GM21717 (cell line): ENCODE measurements around the gene ILK.

Experiments
- ATAC-seq: cut with Tn5 transposase; IDR thresholded peaks from one replicate; pipeline ENCODE4 v1.9.1; 2021; ENCODE audit warnings: mild to moderate bottlenecking, moderate library complexity; ENCODE audit not compliant: unreplicated experiment

Gene ILK

DNA sequence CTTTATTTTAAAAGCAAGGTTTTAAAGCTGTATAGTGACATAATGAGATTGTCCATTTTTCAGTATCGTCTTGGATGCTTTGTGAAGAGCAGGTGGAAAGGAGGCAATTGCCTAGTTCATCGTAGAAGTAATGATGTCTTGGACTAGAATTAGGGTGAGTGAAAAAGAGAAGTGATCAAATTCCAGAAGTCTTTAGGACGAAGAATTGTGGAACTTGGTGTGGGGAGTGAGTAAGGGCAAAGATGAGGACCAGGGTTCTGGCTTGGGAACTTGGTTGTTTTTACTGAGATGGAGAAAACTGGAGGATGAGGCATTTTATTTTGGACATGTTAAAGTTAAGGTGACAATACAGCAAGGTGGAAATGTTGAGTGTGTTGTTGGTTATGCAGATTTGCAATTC, 1.2 kb downstream of the ILK start:
- no peak for ATAC-seq

DNA sequence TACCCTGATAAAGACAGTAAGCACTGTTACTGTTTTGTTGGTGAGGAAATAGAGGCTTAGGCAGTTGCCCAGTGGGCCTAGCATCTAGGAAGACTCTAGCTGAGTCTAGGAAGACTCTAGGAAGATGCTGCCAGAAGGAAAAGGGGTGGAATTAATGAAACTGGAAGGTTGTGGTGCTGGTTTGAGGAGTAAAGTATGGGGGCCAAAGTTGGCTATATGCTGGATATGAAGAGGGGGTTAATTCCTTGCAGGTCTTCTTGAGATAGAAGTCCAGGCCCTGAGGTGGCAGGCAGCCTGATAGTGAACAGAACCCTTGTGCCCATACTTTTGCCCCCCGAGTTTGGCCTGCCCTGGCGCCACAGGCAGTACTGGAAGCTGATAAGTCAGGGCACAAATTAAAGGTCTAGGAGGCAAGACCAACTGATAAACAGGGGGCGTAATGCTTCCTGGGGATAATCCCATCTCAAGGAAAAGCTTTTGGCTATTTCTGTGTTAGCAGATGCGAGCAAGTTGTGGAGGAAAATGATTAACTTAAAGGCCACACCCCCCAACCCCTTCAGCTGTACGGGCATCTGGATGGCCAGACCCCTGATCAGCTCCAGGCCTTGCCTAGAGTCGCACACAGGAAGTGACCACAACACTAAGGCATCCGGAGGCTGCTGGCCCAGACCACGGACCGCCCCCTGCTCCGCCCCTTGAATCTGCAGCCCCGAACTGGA, 3.1 kb downstream of the ILK start:
- peak; percentile 29 for ATAC-seq

DNA sequence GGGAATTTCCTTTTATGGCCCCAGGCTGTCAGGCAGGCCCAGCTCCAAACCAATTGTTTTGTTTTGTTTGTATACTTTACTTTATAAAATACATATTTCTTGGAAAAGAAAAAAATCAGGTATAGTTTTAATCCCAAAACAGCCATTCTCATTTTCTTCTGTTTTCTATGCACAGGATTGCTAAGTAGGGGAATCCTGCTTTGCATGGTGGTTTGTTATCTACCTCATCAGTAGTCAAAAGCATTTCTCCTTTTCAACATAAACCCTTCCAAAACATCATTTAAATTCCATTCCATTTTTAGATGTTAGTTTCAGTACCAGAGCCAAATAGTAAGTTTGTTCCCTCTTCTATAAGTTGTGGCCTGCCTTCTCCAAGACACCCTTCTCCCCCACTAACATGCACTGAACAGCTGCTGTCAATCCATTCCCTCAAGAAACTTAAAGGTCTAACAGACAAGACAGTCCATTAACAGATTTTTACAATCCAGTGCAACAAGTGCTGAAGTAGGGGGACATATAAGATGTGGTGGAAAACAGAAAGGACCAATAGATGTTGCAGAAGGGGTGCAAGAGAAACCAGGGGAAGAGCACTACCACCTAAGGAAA, 3.7 kb downstream of the ILK start:
- ATAC-seq = no peak

DNA sequence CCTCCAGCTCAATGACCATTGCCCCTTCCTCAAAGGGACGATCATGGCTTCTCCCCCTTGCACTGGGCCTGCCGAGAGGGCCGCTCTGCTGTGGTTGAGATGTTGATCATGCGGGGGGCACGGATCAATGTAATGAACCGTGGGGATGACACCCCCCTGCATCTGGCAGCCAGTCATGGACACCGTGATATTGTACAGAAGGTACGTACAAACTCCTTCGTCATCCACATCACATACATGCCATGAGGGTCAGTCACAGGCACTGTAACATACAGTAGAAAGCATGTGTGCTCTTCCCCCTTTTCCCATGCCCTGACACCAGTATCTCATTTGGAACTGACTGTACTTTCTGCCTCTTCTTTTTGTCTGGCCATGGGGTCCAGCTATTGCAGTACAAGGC, 4.4 kb downstream of the ILK start:
- no peak for ATAC-seq

DNA sequence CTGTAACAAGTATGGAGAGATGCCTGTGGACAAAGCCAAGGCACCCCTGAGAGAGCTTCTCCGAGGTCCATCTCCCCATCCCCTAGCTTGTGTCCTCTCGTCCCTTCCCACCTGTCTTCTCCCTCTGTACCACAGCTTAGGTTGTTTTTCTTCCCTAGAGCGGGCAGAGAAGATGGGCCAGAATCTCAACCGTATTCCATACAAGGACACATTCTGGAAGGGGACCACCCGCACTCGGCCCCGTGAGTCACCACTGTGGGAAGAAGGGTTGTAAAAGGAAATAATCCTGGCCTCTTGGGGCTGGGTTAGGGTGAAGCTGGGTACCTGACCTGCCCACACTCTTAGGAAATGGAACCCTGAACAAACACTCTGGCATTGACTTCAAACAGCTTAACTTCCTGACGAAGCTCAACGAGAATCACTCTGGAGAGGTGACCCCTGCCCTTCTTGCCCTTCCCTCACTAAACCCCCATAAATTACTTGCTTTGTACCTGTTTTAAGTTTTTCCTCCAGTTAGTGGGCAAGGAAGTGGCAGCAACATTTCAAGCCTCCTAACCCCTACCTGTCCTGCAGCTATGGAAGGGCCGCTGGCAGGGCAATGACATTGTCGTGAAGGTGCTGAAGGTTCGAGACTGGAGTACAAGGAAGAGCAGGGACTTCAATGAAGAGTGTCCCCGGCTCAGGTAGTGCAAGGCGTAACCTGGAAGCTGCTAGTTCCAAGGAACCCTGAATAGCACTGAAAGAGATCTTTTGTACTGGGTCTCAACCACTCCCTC, 5.3 kb downstream of the ILK start:
- no peak for ATAC-seq

DNA sequence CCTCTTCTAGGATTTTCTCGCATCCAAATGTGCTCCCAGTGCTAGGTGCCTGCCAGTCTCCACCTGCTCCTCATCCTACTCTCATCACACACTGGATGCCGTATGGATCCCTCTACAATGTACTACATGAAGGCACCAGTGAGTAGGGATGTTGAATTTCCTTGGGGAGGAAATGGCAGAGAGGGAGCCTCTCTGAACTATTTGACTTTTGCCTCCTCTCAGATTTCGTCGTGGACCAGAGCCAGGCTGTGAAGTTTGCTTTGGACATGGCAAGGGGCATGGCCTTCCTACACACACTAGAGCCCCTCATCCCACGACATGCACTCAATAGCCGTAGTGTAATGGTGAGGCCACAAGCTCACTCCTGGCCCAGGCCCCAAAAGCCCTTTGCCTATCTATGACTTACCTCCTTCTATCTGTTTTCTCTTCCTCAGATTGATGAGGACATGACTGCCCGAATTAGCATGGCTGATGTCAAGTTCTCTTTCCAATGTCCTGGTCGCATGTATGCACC, 6.0 kb downstream of the ILK start:
- no peak for ATAC-seq

DNA sequence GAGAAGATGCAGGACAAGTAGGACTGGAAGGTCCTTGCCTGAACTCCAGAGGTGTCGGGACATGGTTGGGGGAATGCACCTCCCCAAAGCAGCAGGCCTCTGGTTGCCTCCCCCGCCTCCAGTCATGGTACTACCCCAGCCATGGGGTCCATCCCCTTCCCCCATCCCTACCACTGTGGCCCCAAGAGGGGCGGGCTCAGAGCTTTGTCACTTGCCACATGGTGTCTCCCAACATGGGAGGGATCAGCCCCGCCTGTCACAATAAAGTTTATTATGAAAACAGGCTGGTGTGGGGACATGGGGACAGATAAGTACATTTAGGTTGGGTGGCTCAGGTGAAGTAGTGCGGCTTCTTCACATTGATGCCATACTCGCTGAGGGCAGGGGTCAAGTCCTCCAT, 7.0 kb downstream of the ILK start:
- no peak for ATAC-seq

DNA sequence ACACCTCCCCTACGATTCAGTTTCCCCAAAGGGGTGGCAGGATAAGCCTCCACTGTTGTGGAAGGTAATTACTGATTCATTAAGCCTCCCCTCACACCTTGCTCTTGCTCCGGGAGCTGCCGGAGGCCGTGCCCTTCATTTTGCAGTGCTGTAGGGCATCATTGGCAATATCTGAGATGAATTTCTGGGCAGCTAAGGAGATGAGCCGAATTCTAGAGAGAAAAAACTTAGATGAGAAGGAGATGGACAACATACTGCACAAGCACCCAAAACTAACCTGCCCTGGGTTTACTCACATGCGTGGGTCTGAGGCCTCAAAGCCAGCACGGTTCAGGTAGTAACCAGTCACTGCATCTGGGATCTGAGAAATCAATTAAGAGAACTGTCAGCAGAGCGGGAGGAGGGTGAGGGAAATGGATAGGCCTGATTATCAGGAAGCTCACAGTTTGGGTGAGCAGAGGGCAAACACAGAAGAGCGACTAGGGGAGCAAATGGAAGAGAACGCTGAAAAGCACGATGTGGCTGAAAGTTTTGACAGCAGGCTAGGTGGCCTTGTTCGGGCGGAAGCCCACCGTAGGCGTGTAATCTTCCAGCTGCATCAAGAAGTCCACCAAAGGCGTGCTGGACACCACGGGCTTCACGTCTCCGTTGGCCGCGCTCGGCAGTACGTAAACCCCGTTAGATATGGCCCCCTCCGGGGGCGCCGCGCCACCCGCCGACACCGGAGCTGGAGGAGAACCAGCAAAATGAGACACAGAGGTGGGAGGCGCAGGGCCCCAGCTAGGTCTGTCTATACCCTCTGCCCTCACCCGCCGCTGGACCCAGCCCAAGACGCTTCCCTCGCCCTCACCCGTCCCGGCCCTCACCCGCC, 7.8 kb downstream of the ILK start:
- no peak for ATAC-seq

DNA sequence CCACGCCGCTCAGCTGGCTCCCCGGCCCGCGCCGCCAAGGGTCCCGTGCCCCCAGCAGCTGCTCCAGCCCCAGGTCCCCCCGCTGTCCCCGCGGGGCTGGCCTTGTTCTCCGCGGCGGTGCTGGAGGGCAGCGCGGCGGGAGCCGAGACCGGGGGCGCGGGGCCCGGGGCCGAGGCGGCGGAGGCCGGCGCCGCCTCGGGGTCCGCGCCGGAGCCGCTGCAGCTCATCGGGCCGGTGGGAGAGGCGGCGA, 8.3 kb downstream of the ILK start:
- peak; percentile 8 for ATAC-seq

DNA sequence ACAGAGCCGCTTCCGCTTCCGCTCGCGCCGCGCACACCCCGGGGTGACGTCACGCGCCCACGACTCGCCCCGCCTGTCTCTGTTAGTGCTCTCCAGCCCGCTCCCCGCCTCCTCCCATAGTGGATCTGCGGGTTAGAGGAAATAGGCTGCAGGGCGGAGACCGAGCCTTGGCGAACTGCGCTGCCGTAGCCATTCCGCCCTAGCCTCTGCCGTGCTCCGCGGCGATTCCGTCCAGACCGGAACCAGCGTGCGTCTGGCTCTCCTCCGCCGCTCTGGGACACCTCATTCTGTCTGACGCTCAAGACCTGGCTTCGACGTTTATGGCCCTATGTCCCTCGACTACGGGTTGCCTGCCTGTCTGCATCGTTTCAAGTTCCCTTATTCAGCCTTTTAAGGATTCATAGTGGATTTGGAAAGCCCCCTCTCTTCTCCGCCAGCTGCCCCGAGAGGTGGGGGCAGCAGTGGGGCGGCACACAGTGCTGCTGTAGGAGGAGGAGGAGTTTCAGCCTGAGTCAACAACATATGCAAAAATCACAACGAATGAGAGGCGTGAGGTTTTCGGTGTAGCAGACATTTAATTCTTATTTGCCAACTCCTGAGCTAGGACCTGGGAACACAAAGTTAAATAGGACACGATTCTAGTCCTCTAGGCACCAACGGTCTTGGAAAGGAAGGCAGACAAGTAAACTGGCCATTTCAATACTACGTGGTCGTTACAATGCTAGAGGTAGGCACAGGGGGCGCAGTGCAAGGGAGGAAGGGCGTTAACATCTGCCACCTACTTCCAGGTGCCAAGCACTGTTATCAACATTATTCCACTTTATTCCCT, 8.9 kb downstream of the ILK start, which contains the start of gene TAF10:
Gene TAF10 (minus strand): TSS at position 4 of the 829 bp plus-strand sequence. CDS start 27 bp downstream, outside the sequence.
- ATAC-seq = peak; percentile 88

DNA sequence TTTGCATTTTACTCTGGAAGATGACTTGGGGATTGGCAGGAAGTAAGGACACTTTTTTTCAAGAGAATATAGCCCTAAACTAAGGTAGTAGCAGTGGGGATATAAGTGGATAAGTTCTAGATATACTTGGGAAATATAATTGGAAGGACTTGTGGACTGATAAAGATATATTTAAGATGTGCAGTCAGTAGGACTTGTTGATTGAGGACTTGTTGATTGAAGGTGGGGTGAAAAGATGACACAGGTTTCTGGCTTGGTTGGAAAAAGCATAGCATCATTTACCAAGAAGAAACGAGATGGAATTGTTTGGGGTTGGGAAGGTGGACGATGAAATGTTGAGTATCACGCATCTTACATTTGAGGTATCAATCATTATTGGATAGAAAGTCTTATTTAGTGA, 9.9 kb downstream of the ILK start:
- no peak for ATAC-seq

DNA sequence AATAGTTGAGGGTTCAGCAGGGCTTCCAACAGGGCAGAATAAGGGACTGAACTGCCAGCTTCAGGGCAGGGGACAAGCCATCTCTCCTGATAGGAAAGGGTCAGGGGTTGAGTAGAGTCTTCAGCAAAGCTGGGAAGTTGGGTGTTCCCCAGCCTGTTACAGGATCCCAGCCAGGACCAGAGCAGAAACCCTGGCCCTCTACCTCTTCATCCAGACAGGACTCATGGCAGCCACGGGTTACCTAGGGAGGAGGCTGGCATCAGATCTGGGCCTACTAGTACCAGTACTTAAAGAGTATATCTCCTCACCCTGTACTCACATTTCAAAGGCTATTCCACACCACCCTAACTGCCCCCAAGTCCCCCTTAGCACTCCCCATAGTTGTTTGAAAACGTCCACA, 10.9 kb downstream of the ILK start:
- ATAC-seq = no peak

DNA sequence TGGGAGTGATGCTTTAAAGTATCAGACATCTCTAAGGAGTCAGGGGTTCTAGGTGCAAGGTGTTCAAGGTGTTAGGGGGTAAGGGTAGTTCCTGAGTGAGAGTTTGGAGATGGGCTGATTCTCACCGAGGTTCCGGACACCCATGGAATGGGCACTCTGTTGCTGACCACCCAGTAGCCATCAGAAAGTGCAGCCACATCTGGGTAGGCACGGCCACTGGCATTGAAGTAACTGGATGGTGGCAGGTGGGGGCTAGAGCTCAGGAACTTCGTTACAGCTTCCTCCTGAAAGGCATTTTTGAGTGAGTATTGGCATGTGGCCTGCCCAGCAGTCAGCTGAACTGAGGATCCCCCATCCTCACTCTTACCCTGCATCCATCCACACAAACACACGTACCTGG, 11.5 kb downstream of the ILK start:
- no peak for ATAC-seq

DNA sequence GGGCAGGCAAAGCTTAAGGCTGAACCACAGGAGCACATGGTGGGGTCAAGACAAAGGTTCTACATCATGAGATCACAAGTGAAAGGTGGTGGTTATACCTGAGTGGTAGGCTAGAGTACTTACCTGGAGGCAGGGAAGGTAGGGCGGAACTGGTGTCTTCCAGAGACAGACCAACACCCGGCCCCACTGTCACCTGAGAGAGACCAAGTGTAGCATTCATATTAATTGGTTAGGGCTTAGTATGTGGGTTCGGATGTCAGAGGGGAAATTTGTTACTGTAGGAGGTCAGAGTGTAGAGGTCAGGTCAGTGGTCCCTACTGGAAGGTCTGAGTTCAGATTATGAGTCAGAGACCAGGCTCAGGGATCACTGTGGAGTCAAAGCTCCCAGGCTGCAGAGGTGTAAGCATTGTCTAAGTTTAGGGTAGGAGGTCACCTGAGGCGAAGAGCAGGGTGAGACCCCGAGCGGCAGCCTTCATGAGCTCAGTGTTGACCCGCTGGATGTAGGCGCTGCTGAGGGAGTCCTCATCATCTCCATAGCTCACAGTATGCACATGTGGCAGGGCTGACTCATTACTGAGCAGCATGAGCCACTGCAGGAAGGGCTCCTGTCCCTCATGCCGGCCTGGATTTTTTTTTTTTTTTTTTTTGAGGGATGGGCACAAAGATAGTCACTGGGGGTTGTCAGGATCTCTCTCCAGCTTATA, 12.5 kb downstream of the ILK start:
- ATAC-seq = no peak

DNA sequence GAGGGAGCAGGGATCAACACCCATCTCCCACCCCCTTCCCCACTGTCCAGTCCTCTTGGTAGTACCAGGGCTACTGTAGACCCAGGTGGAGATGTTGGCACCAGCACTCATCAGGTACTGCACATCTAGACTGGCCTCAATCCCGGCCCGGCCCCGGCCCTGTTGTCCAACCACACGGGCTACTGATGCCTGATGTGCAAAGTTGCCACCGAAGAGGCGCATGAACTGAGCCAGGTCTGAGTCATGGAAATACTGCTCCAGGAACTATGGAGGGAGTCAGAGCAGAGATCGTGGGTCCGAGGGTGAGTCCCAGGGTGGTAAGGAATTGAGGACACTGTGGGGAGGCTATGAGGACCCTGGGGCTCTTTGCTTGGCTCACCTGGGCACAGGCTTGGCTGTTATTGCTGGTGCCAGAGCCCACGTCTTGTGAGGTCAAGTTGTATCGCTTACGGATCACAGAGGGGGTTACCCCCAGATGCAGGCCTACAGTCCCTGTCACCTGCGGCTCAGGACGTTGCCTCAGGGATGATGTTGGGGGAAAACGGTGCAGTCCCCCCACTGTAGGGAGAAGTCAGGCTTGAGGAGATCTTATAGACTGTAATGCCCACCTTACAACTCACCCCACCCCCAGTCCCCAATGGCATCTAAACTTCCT, 13.1 kb downstream of the ILK start:
- no peak for ATAC-seq

DNA sequence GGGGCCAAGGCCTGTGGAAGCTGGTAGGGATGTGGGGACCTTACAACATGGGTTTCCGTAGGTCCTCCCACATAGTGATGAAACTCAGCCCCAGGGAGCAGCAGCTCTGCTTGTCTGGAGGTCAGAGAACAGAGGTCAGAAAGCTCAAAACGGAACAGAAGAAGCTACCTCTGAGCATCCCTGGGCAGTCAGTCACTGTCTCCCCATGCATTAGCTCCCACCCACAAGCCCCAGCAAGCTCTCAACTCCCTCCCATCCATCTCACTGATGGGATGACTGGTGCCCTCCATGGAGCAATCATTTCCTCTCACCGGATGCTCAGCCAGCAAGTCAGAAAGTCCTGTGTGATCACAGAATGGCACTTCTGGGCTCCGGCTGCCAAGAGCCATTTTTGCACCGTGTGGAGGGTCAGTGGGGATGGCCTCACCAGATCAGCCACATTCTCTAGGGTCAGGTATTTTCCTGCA, 13.8 kb downstream of the ILK start:
- no peak for ATAC-seq

DNA sequence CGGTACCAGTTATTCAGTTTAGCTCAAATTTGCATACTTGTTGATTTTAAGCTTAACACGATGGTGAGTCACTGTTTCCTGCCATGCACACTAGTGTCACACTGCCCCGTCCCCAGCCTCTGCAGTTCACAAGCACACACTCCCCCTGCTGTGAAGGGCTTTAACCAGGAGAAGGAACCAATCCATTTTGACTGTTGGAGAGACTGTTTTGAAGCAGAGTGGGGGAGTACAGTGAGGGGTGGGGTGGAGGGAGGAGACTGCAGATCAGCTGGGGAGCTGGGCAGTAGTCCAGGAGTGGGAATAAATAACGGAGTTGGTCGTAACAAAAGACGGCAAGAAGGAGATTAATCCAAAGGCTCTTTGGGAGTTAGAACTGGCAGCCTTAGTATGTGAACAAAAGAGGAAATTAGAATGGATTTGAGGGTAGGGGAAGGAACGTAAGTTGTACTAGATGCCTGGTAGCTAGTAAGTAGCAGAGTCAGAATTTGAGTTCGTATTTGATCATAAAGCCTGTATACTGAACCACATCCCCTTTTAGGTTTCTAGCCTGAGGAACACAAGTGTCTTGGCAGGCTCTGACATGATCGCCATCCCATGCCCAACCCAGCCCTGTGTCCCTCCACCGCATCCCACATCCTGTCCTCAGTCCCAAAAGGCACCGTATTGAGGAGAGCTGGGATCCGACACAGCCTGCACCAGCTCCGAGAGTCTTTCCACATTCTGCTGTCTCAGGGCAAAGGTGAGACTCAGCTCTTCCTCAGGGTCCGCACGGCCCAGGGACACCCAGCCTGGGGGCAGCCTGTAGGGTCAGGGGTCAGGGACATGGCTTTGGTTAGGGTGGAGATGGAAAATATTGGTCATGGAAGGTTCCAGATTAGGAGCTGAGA, 14.8 kb downstream of the ILK start:
- no peak for ATAC-seq
